HG03565 (cell line): Measurements from ENCODE around the gene RNF128.

ENCODE experiments used
- ATAC-seq: cut with Tn5 transposase; IDR thresholded peaks from one replicate; pipeline ENCODE4 v1.9.1; 2021; ENCODE audit warnings: mild to moderate bottlenecking, moderate library complexity; ENCODE audit not compliant: unreplicated experiment

The RNF128 gene

GRCh38 chrX:106726485-106727437 lies at the start of gene RNF128:
TSS of gene RNF128 (plus strand) at chrX:106726701. CDS start at chrX:106726914, 213 bp downstream.
- ATAC-seq: no peak

GRCh38 chrX:106680716-106681115 lies 45.8 kb upstream of the RNF128 start:
- no peak for ATAC-seq

- no peak for ATAC-seq
Observed at GRCh38 chrX:106684207-106684606, 42.3 kb upstream of the RNF128 start.

- no peak for ATAC-seq
Observed at GRCh38 chrX:106692425-106693065, 34.0 kb upstream of the RNF128 start.

- ATAC-seq: no peak
Observed at GRCh38 chrX:106696502-106696901, 30.0 kb upstream of the RNF128 start.

- ATAC-seq: no peak
Observed at GRCh38 chrX:106698693-106699092, 27.8 kb upstream of the RNF128 start.

GRCh38 chrX:106702636-106703035 lies 23.9 kb upstream of the RNF128 start:
- no peak for ATAC-seq

- ATAC-seq: no peak
Observed at GRCh38 chrX:106706466-106706865, 20.0 kb upstream of the RNF128 start.

GRCh38 chrX:106707771-106708454 lies 18.6 kb upstream of the RNF128 start:
- ATAC-seq: no peak

GRCh38 chrX:106710771-106711170 lies 15.7 kb upstream of the RNF128 start:
- no peak for ATAC-seq

GRCh38 chrX:106711375-106711774 lies 15.1 kb upstream of the RNF128 start:
- ATAC-seq: no peak

- no peak for ATAC-seq
Observed at GRCh38 chrX:106716004-106716403, 10.5 kb upstream of the RNF128 start.

GRCh38 chrX:106716463-106716862 lies 10.0 kb upstream of the RNF128 start:
- no peak for ATAC-seq

- ATAC-seq: no peak
Observed at GRCh38 chrX:106718709-106719108, 7.8 kb upstream of the RNF128 start.

- ATAC-seq: no peak
Observed at GRCh38 chrX:106725931-106726330, 570 bp upstream of the RNF128 start.

GRCh38 chrX:106728337-106728736 lies 1.8 kb downstream of the RNF128 start:
- no peak for ATAC-seq

- ATAC-seq: no peak
Observed at GRCh38 chrX:106730401-106730800, 3.9 kb downstream of the RNF128 start.

- ATAC-seq: no peak
Observed at GRCh38 chrX:106731590-106731989, 5.1 kb downstream of the RNF128 start.

GRCh38 chrX:106734827-106735226 lies 8.3 kb downstream of the RNF128 start:
- no peak for ATAC-seq

GRCh38 chrX:106740193-106740780 lies 13.8 kb downstream of the RNF128 start:
- no peak for ATAC-seq

- no peak for ATAC-seq
Observed at GRCh38 chrX:106742193-106742592, 15.7 kb downstream of the RNF128 start.
